Stomach (tissue), 4 donors: ENCODE measurements around the gene CCDC59.

Source experiments
- CTCF ChIP-seq, 7 experiments: fragments of 450-650 bp in 4 of 7; fragments of 200-600 bp in 3 of 7; sonication (generic) in 3 of 7; IDR thresholded peaks; one replicate each; pipeline ENCODE4 v1.5.1; 2016 to 2019; ENCODE audit warnings: antibody characterized with exemption in 7 of 7, control low read depth in 2 of 7, mild to moderate bottlenecking in 1 of 7
- EP300 ChIP-seq: sonication (generic); formaldehyde crosslinking; IDR thresholded peaks from one replicate; pipeline ENCODE4 v1.6.1; 2017; ENCODE audit warnings: antibody characterized with exemption

GRCh38 chr12:82366197-82366596, 8.0 kb upstream of the CCDC59 start:
- TF ChIP-seq EP300 (no peak), CTCF (IDR thresholded peaks at IDR 0.05) (no peak)
